Mucosa of descending colon (tissue), 3 donors: ENCODE results near the gene VSIR. TPM values are rescaled to one million over a fixed set of nuclear protein-coding genes. Genes with fewer than 3 reads are reported as not detected.

Experiments
- ATAC-seq: fragments of 200-7000 bp; cut with Tn5 transposase; one replicate; pipeline ENCODE4 v1.9.1; 2020; ENCODE audit warnings: mild to moderate bottlenecking, moderate library complexity
- DNase-seq, 3 donors: peaks; one replicate each; pipeline ENCODE4 v3.0.0-alpha.2; 2020
- H3K36me3 ChIP-seq: fragments of 200-600 bp; one replicate; pipeline ENCODE4 v1.8.0; 2021; ENCODE audit warnings: low read depth, mild to moderate bottlenecking
- H3K4me1 ChIP-seq: fragments of 200-600 bp; one replicate; pipeline ENCODE4 v1.8.0; 2021; ENCODE audit warnings: low read depth, mild to moderate bottlenecking
- H3K4me3 ChIP-seq: fragments of 200-600 bp; one replicate; pipeline ENCODE4 v1.8.0; 2021; ENCODE audit warnings: mild to moderate bottlenecking
- H3K9me3 ChIP-seq: fragments of 200-600 bp; one replicate; pipeline ENCODE4 v1.8.0; 2021; ENCODE audit warnings: mild to moderate bottlenecking
- intact Hi-C, 2 donors: fragments of 100-400 bp; cut with DNase I in 1 of 2; cut with micrococcal nuclease in 1 of 2; formaldehyde crosslinking; loops; one replicate each; pipeline versions ENCODE4 v1.11.0 to v1.11.1; 2022; cut with DNase I, micrococcal nuclease
- total RNA-seq, 3 donors: library from RNA; stranded (reverse); fragmentation: NEBNext Ultra II Directional in 2 of 3; extraction: Animal tissue kit (Norgen Biotek cat#: 25700) in 2 of 3; gene quantifications; one replicate each; pipeline versions ENCODE4 v1.2.1 to v1.2.4, GENCODE V29; 2021 to 2023
- TF ChIP-seq, protein P1 (sequence below): fragments of 200-600 bp; IDR thresholded peaks from one replicate; pipeline ENCODE4 v1.8.0; 2022; ENCODE audit warnings: antibody characterized with exemption, mild to moderate bottlenecking
- donor health status: DM: no; HTN: no; CAD: no; lungs with moderate emphysema.
- donor health status: DM: no; HTN: no; CAD: no.
- donor health status: DM: no; HTN: yes; CAD: no.

The VSIR gene
- total RNA-seq, 3 donors from 2014 or later, result 48.1 to 71.0 (median 60.7) TPM

DNA sequence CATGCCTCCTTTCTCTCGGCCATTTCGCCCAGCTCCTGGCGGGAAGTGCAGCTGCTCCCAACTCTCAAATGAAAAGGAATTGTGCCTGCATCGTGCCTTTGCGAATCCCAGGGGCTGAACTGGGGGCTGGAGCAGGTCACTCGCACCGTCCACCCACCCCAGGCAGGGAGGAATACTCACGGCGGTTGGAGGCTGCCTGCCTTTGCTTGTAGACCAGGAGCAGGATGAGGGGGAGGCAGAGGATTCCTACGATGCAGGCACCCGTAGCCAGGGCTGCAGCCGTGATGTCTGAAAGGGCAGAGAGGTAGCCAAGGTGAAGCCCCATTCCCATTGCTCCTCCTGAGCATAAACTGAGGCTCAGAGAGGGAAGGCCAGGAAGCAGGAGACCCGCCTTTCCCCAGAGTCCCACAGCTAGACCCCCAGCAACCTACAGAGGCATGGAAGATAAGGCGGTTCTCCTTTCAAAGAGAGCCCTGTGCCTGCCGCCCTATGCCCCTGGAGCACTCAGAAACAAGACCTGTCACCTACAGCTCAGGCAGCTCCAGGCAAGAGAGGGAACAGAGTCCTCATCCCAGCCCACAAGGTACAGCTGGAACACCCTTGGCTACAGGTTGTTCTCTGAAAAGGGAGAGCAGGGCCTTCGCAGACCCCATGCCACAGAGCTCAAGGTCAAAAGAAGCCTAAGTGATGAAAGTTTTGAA is 18.0 kb downstream of the VSIR start:
- no peaks in the 10 kb centered on the region for H3K36me3 ChIP-seq
- no peaks in the 10 kb centered on the region for H3K9me3 ChIP-seq
- no peak overlapping the region for H3K4me3 ChIP-seq
- TF ChIP-seq, protein P1, sequence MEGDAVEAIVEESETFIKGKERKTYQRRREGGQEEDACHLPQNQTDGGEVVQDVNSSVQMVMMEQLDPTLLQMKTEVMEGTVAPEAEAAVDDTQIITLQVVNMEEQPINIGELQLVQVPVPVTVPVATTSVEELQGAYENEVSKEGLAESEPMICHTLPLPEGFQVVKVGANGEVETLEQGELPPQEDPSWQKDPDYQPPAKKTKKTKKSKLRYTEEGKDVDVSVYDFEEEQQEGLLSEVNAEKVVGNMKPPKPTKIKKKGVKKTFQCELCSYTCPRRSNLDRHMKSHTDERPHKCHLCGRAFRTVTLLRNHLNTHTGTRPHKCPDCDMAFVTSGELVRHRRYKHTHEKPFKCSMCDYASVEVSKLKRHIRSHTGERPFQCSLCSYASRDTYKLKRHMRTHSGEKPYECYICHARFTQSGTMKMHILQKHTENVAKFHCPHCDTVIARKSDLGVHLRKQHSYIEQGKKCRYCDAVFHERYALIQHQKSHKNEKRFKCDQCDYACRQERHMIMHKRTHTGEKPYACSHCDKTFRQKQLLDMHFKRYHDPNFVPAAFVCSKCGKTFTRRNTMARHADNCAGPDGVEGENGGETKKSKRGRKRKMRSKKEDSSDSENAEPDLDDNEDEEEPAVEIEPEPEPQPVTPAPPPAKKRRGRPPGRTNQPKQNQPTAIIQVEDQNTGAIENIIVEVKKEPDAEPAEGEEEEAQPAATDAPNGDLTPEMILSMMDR, result no peak
- peaks cover 25% of the 10 kb centered on the region for H3K4me1 ChIP-seq
- no peak for ATAC-seq
- intact Hi-C loops, result no loop called here
- peak in 1 of 3 donors; percentile 52 for DNase-seq

GRCh38 chr10:71754562-71754961 is 18.8 kb downstream of the VSIR start:
- no peaks in the 10 kb centered on the region for H3K9me3 ChIP-seq
- no peak overlapping the region for H3K4me3 ChIP-seq
- no peaks in the 10 kb centered on the region for H3K36me3 ChIP-seq
- intact Hi-C loops, result no loop called here
- TF ChIP-seq, protein P1, result no peak
- peaks cover 25% of the 10 kb centered on the region for H3K4me1 ChIP-seq
- ATAC-seq, result no peak
- DNase-seq, result no peak

DNA sequence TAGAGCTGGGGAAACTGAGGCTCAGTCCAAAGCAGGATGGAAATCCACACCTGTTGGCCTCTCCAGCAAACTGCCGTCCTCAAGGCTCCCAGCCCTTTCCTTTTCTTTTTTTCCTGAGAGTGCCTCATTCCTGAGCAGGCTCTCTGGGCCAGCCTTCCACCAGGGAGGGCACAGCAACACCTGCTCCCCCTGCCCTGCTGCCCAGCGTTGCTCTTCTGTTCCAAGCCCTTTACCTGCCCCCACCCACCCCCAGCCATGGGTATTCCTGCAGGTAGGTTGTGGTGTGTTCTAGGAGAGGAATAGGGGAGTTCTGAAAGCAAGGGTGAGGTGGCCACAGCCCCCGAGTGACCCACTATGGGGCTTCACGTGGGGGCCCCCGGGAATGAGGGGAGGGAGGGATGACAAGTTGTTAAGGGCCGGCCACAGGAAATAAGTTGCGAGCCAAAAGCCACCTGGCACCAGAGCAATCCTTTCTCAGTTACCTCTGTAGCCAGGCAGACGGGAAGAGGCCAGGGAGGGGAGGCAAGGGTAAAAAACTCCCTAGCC is 19.3 kb downstream of the VSIR start:
- Histone ChIP-seq H3K9me3 (no peaks in the 10 kb centered on the region), H3K36me3 (no peaks in the 10 kb centered on the region), H3K4me1 (peaks cover 30% of the 10 kb centered on the region), H3K4me3 (no peak overlapping the region)
- intact Hi-C loops, result no loop called here
- ATAC-seq, result no peak
- peak in 2 of 3 donors; percentile 31 to 42 for DNase-seq
- TF ChIP-seq, protein P1, result no peak

GRCh38 chr10:71753091-71753959 is 20.0 kb downstream of the VSIR start:
- Histone ChIP-seq H3K4me1 (peaks cover 37% of the 10 kb centered on the region), H3K9me3 (no peaks in the 10 kb centered on the region), H3K4me3 (no peak overlapping the region), H3K36me3 (no peaks in the 10 kb centered on the region)
- intact Hi-C loops, result no loop called here
- TF ChIP-seq, protein P1, result no peak
- DNase-seq (peak; percentile 38 to 66 (median 66)), ATAC-seq (peak; percentile 1)

- DNase-seq (peak in 2 of 3 donors; percentile 52 to 67), ATAC-seq (peak; percentile 3)
- peaks cover 45% of the 10 kb centered on the region for H3K4me1 ChIP-seq
- no peaks in the 10 kb centered on the region for H3K9me3 ChIP-seq
- intact Hi-C loops, result no loop called here
- H3K36me3 ChIP-seq, result no peaks in the 10 kb centered on the region
- TF ChIP-seq, protein P1, result no peak
- H3K4me3 ChIP-seq, result no peak overlapping the region
These were observed 20.8 kb downstream of the VSIR start for GRCh38 chr10:71752391-71753090.
